ENCODE measurements around the gene HOXA5.
A peak's percentile ranks its signal among the peaks of the same experiment; 100 is the strongest.

The HOXA5 gene

GRCh38 chr7:27143023-27143949 lies at the start of gene HOXA5:
HOXA5 (minus strand) TSS chr7:27143681; CDS start chr7:27143607, 74 bp downstream.
- peaks cover 58% of the 10 kb centered on the region for H3K36me3 ChIP-seq (replicated peaks)
- no peak within 1 kb of the TSS for H3K4me3 ChIP-seq
- peaks cover 2% of the 10 kb centered on the region for H3K4me1 ChIP-seq
- DNase-seq (ENCODE audit: low spot score in 2 of 2), result no peak
- in situ Hi-C loops (cut with MboI; ENCODE audit: low sequenced_read_pairs), result no loop called here
- H3K27me3 ChIP-seq (ENCODE audit: low read depth), result no peaks in the 10 kb centered on the region
- no peaks in the 10 kb centered on the region for H3K9me3 ChIP-seq

GRCh38 chr7:27192546-27193334 lies 49.3 kb upstream of the HOXA5 start:
- DNase-seq (ENCODE audit: low spot score in 2 of 2), result peak in 1 of 2 experiments; percentile 37
- peak overlapping the region; percentile 65 for H3K4me3 ChIP-seq
- peaks cover 41% of the 10 kb centered on the region for H3K36me3 ChIP-seq (replicated peaks)
- in situ Hi-C loops (cut with MboI; ENCODE audit: low sequenced_read_pairs), result loop anchor here (5.0 kb wide), 1 partner anchor 585 kb away; no protein-coding TSS in a partner anchor
- H3K27me3 ChIP-seq (ENCODE audit: low read depth), result no peaks in the 10 kb centered on the region
- H3K4me1 ChIP-seq, result peaks cover 30% of the 10 kb centered on the region
- H3K9me3 ChIP-seq, result no peaks in the 10 kb centered on the region

GRCh38 chr7:27191833-27192545 lies 48.5 kb upstream of the HOXA5 start:
- no peak overlapping the region for H3K4me3 ChIP-seq
- peak in 1 of 2 experiments; percentile 12 for DNase-seq (ENCODE audit: low spot score in 2 of 2)
- peaks cover 41% of the 10 kb centered on the region for H3K36me3 ChIP-seq (replicated peaks)
- no peaks in the 10 kb centered on the region for H3K9me3 ChIP-seq
- no peaks in the 10 kb centered on the region for H3K27me3 ChIP-seq (ENCODE audit: low read depth)
- peaks cover 34% of the 10 kb centered on the region for H3K4me1 ChIP-seq
- in situ Hi-C loops (cut with MboI; ENCODE audit: low sequenced_read_pairs), result loop anchor here (5.0 kb wide), 1 partner anchor 585 kb away; no protein-coding TSS in a partner anchor

- peaks cover 41% of the 10 kb centered on the region for H3K36me3 ChIP-seq (replicated peaks)
- DNase-seq (ENCODE audit: low spot score in 2 of 2), result peak in 1 of 2 experiments; percentile 10
- no peaks in the 10 kb centered on the region for H3K27me3 ChIP-seq (ENCODE audit: low read depth)
- peaks cover 37% of the 10 kb centered on the region for H3K4me1 ChIP-seq
- H3K4me3 ChIP-seq, result no peak overlapping the region
- no peaks in the 10 kb centered on the region for H3K9me3 ChIP-seq
- in situ Hi-C loops (cut with MboI; ENCODE audit: low sequenced_read_pairs), result loop anchor here (5.0 kb wide), 1 partner anchor 586 kb away; no protein-coding TSS in a partner anchor
Measured at GRCh38 chr7:27191161-27191731, 47.8 kb upstream of the HOXA5 start.

GRCh38 chr7:27189997-27190748 lies 46.7 kb upstream of the HOXA5 start:
- in situ Hi-C loops (cut with MboI; ENCODE audit: low sequenced_read_pairs), result loop anchor here (5.0 kb wide), 1 partner anchor 587 kb away; no protein-coding TSS in a partner anchor
- no peaks in the 10 kb centered on the region for H3K27me3 ChIP-seq (ENCODE audit: low read depth)
- DNase-seq (ENCODE audit: low spot score in 2 of 2), result peak in 1 of 2 experiments; percentile 12
- peaks cover 32% of the 10 kb centered on the region for H3K36me3 ChIP-seq (replicated peaks)
- H3K4me1 ChIP-seq, result peaks cover 32% of the 10 kb centered on the region
- H3K4me3 ChIP-seq, result no peak overlapping the region
- H3K9me3 ChIP-seq, result no peaks in the 10 kb centered on the region

DNA sequence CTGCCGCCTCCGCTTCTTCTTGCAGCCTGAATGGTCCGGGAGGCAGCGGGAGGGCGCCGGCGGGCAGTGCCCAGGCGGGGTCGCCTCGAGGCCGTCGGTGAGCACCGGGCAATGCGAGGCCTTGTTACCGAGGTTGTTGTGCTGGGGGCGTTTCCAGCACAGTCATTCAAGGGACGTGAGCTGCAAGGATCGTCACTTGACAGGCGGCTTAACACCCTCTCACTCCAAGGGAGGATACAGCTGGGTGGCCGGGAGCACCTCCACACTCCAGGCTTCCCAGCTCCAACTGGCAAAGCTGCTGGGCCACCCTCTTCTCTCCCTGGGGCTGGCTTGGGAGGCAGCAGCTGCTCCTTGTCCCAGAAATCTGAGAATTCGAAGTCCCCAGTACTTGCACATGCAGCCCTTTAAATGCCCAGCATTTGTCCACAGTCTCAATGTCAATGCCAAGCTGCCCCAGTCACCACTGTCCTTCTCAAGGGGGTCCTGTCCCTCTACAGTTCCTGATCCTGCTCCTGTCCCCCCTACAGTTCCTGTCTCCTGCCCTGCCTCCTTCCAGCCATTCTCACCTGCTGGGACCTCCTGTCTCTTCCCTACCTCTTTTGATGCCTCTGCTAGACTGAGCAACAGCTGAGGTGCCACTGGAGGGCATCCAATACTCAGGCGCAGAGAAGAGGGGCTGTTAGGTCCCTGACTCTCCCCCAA lies 46.0 kb upstream of the HOXA5 start:
- H3K4me1 ChIP-seq, result peaks cover 32% of the 10 kb centered on the region
- peak overlapping the region; percentile 60 for H3K4me3 ChIP-seq
- in situ Hi-C loops (cut with MboI; ENCODE audit: low sequenced_read_pairs), result no loop called here
- H3K36me3 ChIP-seq (replicated peaks), result peaks cover 27% of the 10 kb centered on the region
- H3K27me3 ChIP-seq (ENCODE audit: low read depth), result no peaks in the 10 kb centered on the region
- H3K9me3 ChIP-seq, result no peaks in the 10 kb centered on the region
- peak; percentile 71 to 73 for DNase-seq (ENCODE audit: low spot score in 2 of 2)

GRCh38 chr7:27188386-27189294 lies 45.2 kb upstream of the HOXA5 start:
- Histone ChIP-seq H3K9me3 (no peaks in the 10 kb centered on the region), H3K4me3 (peak overlapping the region; percentile 60), H3K27me3 (ENCODE audit: low read depth) (no peaks in the 10 kb centered on the region), H3K36me3 (replicated peaks) (peaks cover 19% of the 10 kb centered on the region), H3K4me1 (peaks cover 29% of the 10 kb centered on the region)
- in situ Hi-C loops (cut with MboI; ENCODE audit: low sequenced_read_pairs), result no loop called here
- DNase-seq (ENCODE audit: low spot score in 2 of 2), result peak; percentile 34 to 58

GRCh38 chr7:27187475-27188385 lies 44.2 kb upstream of the HOXA5 start:
- H3K4me1 ChIP-seq, result peaks cover 32% of the 10 kb centered on the region
- peaks cover 12% of the 10 kb centered on the region for H3K36me3 ChIP-seq (replicated peaks)
- peak overlapping the region; percentile 60 for H3K4me3 ChIP-seq
- in situ Hi-C loops (cut with MboI; ENCODE audit: low sequenced_read_pairs), result no loop called here
- H3K27me3 ChIP-seq (ENCODE audit: low read depth), result no peaks in the 10 kb centered on the region
- H3K9me3 ChIP-seq, result no peaks in the 10 kb centered on the region
- DNase-seq (ENCODE audit: low spot score in 2 of 2), result peak; percentile 94 to 96

DNA sequence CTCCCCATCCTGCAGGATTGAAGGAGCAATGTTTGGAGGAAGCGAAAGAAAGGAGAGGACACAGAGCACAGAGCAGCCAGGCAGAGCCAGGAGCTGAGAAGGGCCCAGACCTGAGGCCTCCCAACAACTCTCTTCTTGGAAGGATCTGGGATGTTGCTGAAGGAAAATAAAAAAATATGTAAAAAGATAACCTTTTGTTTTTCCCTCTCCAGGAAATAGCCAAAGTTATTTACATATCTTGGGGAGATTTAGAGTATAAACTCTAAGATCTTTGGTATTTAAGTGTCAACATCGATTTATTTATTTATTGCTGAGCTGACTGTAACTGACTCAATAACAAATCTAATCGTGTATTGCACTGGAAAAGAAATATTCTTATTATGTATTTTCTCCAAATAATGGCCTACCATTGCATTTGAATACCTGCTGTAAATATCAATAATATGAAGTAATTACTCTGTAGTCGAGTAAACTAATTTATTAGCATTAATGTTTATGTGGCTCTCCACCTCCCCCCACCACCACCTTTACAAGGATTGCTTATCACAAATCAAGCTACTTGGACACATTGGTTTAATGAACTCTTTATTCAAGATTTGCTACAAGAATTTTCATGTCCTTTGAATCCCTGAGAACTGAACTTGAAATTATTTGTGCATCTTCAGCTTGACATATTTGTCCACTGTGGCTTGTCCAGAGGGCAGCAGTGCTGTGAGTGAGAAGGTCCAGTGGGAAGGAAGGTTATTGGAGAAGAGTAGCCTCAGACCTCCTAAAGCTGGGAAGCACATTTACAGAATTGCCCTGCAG lies 43.4 kb upstream of the HOXA5 start:
- no peaks in the 10 kb centered on the region for H3K27me3 ChIP-seq (ENCODE audit: low read depth)
- H3K36me3 ChIP-seq (replicated peaks), result peaks cover 16% of the 10 kb centered on the region
- H3K9me3 ChIP-seq, result no peaks in the 10 kb centered on the region
- peak; percentile 29 to 40 for DNase-seq (ENCODE audit: low spot score in 2 of 2)
- in situ Hi-C loops (cut with MboI; ENCODE audit: low sequenced_read_pairs), result no loop called here
- peak overlapping the region; percentile 60 for H3K4me3 ChIP-seq
- peaks cover 35% of the 10 kb centered on the region for H3K4me1 ChIP-seq

Data from HAP-1 (cell line).